NCI-H748 (cell line): ENCODE data around the gene YWHAQ.

Experiments
- DNase-seq: peaks from one replicate; lab custom pipeline; 2025; ENCODE audit not compliant: unreplicated experiment; lab: John Stamatoyannopoulos, UW

YWHAQ gene

GRCh38 chr2:9630736-9631552, at the start of gene YWHAQ:
Gene YWHAQ (minus strand): TSS chr2:9630997. CDS start chr2:9630452, 545 bp downstream.
- peak; percentile 100 for DNase-seq

- DNase-seq, result no peak
Observed at GRCh38 chr2:9680082-9680481, 49.3 kb upstream of the YWHAQ start.

GRCh38 chr2:9679218-9679617, 48.4 kb upstream of the YWHAQ start:
- no peak for DNase-seq

- DNase-seq, result no peak
Observed at GRCh38 chr2:9678544-9678943, 47.7 kb upstream of the YWHAQ start.

- DNase-seq, result no peak
Observed at GRCh38 chr2:9675415-9676351, 44.9 kb upstream of the YWHAQ start.

- DNase-seq, result no peak
Observed at GRCh38 chr2:9674891-9675414, 44.2 kb upstream of the YWHAQ start.

- DNase-seq, result no peak
Observed at GRCh38 chr2:9673914-9674481, 43.2 kb upstream of the YWHAQ start.

- DNase-seq, result peak; percentile 55
Observed at GRCh38 chr2:9668687-9669345, 38.0 kb upstream of the YWHAQ start.

- DNase-seq, result no peak
Observed at GRCh38 chr2:9667826-9668225, 37.0 kb upstream of the YWHAQ start.

- no peak for DNase-seq
Observed at GRCh38 chr2:9666306-9666705, 35.5 kb upstream of the YWHAQ start.

- no peak for DNase-seq
Observed at GRCh38 chr2:9665898-9666297, 35.1 kb upstream of the YWHAQ start.

GRCh38 chr2:9664365-9664764, 33.6 kb upstream of the YWHAQ start:
- DNase-seq, result no peak

- no peak for DNase-seq
Observed at GRCh38 chr2:9663008-9663879, 32.4 kb upstream of the YWHAQ start.

GRCh38 chr2:9661261-9661660, 30.5 kb upstream of the YWHAQ start:
- DNase-seq, result no peak

- no peak for DNase-seq
Observed at GRCh38 chr2:9660781-9661180, 30.0 kb upstream of the YWHAQ start.

- DNase-seq, result no peak
Observed at GRCh38 chr2:9660154-9660553, 29.4 kb upstream of the YWHAQ start.

GRCh38 chr2:9658972-9659371, 28.2 kb upstream of the YWHAQ start:
- no peak for DNase-seq

- no peak for DNase-seq
Observed at GRCh38 chr2:9657731-9658130, 26.9 kb upstream of the YWHAQ start.

GRCh38 chr2:9657083-9657482, 26.3 kb upstream of the YWHAQ start:
- DNase-seq, result no peak

GRCh38 chr2:9656270-9656766, 25.5 kb upstream of the YWHAQ start:
- DNase-seq, result no peak
